WTC11 (cell line): ENCODE measurements around the gene TRAPPC4.

Source experiments
- TF ChIP-seq, protein P1 (sequence below): fragments of 200-600 bp; IDR thresholded peaks from 2 replicates; pipeline ENCODE4 v1.8.0; 2022; ENCODE audit warnings: antibody characterized with exemption
- TF ChIP-seq, protein P2 (sequence below): sonication (generic); formaldehyde crosslinking; IDR thresholded peaks from 2 replicates; pipeline ENCODE4 v1.8.1; 2022; ENCODE audit warnings: low read depth, missing genetic modification reagents, borderline replicate concordance

DNA sequence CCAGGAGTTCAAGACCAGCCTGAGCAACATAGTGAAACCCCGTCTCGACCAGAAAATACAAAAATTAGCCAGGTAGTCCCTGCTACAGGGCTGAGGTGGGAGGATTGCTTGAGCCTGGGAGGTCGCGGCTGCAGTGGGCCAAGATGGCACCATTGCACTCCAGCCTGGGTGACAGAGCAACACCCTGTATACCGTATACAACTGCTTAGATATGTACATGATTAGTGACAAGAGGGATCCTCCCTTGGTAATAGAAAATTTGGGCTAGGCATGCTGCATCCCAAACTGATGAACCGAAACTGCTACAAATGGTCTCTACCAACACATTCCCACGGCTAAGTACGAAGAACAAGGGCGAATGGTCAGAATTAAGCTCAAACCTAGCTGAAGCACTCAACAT is 24.4 kb downstream of the TRAPPC4 start:
- TF ChIP-seq, protein P1, sequence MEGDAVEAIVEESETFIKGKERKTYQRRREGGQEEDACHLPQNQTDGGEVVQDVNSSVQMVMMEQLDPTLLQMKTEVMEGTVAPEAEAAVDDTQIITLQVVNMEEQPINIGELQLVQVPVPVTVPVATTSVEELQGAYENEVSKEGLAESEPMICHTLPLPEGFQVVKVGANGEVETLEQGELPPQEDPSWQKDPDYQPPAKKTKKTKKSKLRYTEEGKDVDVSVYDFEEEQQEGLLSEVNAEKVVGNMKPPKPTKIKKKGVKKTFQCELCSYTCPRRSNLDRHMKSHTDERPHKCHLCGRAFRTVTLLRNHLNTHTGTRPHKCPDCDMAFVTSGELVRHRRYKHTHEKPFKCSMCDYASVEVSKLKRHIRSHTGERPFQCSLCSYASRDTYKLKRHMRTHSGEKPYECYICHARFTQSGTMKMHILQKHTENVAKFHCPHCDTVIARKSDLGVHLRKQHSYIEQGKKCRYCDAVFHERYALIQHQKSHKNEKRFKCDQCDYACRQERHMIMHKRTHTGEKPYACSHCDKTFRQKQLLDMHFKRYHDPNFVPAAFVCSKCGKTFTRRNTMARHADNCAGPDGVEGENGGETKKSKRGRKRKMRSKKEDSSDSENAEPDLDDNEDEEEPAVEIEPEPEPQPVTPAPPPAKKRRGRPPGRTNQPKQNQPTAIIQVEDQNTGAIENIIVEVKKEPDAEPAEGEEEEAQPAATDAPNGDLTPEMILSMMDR = no peak
- TF ChIP-seq, protein P2, sequence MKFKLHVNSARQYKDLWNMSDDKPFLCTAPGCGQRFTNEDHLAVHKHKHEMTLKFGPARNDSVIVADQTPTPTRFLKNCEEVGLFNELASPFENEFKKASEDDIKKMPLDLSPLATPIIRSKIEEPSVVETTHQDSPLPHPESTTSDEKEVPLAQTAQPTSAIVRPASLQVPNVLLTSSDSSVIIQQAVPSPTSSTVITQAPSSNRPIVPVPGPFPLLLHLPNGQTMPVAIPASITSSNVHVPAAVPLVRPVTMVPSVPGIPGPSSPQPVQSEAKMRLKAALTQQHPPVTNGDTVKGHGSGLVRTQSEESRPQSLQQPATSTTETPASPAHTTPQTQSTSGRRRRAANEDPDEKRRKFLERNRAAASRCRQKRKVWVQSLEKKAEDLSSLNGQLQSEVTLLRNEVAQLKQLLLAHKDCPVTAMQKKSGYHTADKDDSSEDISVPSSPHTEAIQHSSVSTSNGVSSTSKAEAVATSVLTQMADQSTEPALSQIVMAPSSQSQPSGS (CRISPR knock-in tag) = no peak
